ENCODE results near the gene CNN3.

The CNN3 gene

DNA sequence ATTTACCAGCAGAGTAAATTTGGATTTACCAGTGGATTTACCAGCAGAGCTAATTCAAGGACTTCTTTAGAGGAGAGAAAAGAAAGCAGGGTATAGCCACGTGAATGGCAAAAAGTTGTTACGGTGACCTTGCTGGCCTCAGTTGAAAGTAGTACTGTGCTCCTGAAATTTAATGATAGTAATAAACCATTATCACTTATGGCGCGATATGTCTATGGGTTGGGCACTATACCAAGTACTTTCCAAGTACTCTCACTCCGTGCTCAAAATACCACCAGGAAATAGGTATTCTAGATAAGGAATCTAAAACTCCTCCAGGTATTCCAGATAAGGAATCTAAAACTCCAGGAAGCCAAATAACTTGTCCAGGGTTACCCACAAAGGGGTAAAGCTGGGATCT is 70.9 kb downstream of the CNN3 start:
- no peak for DNase-seq (ENCODE audit: low read depth in 2 of 2)

DNA sequence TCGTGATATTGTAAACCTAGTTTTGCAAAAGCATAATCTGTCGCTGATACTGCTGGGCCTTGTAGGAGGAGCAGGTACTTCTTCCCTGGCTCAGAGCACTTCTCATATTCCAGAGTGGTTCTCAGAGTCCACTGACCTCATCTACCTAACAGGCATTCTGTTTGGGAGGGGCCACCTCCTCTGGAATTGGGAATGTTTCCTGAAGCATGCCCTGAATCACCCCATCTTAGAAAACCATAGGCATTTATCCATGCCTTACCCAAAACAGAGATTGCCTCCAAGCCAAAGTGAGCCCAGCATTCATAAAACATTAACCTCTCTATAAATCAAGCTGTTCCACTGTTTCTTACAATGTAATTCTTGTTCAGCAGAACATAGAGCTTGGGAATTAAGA is 71.6 kb downstream of the CNN3 start:
- no peak for DNase-seq (ENCODE audit: low read depth in 2 of 2)

DNA sequence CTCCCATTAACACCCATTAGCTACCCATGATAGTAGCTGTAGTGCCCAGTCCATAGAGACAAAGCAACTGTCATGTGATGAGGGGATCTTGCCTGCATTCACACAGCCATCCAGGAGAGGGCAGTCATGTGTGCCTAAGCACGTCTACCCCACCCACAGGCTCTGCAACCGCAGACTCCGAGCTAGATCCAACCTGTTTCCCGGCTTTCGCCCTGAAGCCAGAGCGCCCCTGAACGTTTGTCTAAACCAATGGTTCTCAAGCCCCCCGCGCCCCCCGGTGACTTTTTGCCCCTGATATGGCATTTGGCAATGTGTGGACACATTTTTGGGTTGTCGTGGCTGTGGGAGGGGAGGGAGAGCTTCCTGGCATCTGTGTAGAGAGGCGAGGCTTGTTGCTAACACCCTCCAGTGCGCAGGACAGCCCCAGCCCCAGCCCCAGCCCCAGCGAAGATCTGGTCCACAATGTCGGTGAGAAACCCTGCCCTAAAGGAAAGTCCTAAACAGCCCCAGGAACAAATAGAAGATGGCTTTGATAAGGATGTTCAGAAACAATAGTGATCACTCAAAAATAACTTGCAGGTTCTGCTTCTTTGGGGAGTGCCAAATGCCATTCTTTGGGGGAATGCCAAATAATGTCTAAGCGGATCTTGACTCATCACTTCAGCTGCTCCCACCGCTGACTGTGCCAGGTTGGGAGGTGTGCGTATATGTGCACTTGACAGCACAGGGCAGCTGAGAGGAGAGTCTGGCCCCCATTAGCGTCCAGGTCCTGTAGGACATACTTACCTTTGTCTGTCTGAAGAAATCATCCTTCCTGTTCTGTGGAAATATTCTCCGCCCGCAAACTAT is 72.2 kb downstream of the CNN3 start:
- peak; percentile 46 to 63 for DNase-seq (ENCODE audit: low read depth in 2 of 2)

DNA sequence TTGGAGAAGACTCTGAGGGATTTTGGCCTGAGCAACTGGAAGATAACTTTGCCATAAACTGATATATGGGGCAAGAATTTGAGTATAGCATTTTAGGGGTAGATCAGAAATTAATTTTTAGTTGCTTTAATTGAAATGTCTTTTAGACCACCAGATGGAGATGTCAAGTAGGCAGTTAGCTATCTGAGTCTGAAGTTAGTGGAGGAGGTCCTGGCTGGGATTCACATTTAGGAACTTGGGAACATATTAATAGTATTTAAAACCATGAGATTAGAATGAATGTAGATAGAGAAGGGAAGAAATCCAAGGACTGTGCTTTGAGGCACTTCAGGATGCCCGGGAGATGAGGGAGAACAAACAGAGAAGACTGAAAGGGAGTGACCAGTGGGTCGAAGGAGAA is 74.1 kb downstream of the CNN3 start:
- DNase-seq (ENCODE audit: low read depth in 2 of 2): no peak

DNA sequence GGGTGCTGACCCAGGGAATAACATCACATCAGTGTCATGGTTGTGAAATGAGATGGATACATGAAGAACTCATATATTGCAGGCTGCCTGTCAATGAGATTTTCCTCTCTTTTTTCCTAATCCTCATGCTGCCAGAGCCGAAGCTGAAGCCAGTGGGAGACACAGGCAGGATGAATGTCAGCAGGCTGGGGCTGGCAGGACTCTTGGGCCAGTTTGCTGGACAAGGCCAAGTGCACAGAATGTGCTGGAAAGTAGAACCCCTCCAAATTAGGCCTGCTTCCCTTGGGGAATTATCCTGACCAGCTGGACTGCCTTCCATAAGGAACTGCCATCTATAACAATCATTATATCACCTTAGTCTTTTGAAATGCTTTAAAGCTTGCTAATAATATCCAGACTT is 75.3 kb downstream of the CNN3 start:
- DNase-seq (ENCODE audit: low read depth in 2 of 2): no peak

All from stimulated activated CD8-positive, alpha-beta memory T cell treated with anti-CD3 and anti-CD28 coated beads, Interleukin-2, amount 100 ng/mL, for 48 hours (primary cell).